AG09309 (cell line): ENCODE results near the gene SLC66A3.
"Not testable (repeated sequence)": the region's sequence is repeated elsewhere in the genome, so short reads cannot be mapped to it uniquely, and the experiment has no call there.

Experiments used
- DNase-seq: peaks from one replicate; pipeline ENCODE4 v3.0.0-alpha.2; 2010; ENCODE audit warnings: low read depth
- H3K4me3 ChIP-seq: 2 replicates; pipeline ENCODE4 v1.5.1; 2011; ENCODE audit warnings: mild to moderate bottlenecking, low read depth, low read length, moderate library complexity; ENCODE audit not compliant: control insufficient read depth
- TF ChIP-seq, protein P1 (sequence below): IDR thresholded peaks from 2 replicates; pipeline ENCODE4 v1.5.1; 2011; ENCODE audit warnings: mild to moderate bottlenecking, low read depth, low read length, inconsistent platforms; ENCODE audit not compliant: insufficient read depth, control insufficient read depth; ENCODE audit errors: missing control alignments

Gene SLC66A3

DNA sequence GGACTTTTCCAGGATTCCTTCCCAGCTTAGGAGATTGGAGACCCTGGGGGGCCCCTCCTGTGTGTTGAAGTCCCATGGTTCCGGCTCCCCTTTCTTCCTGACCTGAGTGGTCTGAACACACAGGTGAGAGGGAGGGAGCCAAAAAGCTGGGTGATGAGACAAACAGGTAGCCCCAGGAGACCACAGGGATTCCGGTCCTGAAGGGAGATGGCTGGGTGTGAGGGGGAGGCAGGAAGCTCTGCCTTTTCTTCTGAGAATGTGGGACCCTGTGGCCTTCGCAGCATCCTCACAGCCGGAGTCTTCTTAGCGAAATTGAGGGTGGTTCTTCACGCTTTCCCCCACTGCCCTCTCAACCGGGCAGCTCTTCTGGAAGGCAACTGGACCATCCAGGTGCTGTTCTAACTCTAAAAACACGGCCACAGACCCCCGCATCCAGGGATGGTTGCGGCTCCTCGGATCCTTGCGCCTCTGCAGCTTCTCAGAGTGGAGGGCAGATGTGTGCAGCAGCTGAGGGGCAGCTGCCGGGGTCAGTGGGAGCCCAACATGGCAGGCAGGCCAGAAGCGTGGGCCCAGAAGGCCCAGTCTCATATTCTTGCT lies 4.4 kb downstream of the SLC66A3 start:
- DNase-seq = no peak
- TF ChIP-seq, protein P1, sequence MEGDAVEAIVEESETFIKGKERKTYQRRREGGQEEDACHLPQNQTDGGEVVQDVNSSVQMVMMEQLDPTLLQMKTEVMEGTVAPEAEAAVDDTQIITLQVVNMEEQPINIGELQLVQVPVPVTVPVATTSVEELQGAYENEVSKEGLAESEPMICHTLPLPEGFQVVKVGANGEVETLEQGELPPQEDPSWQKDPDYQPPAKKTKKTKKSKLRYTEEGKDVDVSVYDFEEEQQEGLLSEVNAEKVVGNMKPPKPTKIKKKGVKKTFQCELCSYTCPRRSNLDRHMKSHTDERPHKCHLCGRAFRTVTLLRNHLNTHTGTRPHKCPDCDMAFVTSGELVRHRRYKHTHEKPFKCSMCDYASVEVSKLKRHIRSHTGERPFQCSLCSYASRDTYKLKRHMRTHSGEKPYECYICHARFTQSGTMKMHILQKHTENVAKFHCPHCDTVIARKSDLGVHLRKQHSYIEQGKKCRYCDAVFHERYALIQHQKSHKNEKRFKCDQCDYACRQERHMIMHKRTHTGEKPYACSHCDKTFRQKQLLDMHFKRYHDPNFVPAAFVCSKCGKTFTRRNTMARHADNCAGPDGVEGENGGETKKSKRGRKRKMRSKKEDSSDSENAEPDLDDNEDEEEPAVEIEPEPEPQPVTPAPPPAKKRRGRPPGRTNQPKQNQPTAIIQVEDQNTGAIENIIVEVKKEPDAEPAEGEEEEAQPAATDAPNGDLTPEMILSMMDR = no peak
- no peak overlapping the region for H3K4me3 ChIP-seq

DNA sequence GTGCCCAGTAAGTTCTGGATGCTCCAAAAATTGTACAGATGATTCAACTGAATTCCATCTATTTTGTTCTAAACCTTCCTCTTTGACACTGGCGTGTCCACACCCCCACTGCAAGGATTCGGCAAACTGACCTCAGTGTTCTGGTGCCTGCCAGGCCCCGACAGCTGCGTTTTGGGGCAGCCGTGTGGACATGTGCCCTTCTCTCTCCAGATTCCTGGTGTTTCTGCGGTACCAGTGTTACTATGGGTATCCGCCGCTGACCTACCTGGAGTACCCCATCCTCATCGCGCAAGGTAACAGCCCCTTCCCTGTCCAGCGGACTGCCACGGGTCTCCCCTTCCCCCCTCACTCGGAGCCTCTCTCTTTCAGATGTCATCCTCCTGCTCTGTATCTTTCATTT lies 5.0 kb downstream of the SLC66A3 start:
- TF ChIP-seq, protein P1 = no peak
- H3K4me3 ChIP-seq = no peak overlapping the region
- DNase-seq = no peak

DNA sequence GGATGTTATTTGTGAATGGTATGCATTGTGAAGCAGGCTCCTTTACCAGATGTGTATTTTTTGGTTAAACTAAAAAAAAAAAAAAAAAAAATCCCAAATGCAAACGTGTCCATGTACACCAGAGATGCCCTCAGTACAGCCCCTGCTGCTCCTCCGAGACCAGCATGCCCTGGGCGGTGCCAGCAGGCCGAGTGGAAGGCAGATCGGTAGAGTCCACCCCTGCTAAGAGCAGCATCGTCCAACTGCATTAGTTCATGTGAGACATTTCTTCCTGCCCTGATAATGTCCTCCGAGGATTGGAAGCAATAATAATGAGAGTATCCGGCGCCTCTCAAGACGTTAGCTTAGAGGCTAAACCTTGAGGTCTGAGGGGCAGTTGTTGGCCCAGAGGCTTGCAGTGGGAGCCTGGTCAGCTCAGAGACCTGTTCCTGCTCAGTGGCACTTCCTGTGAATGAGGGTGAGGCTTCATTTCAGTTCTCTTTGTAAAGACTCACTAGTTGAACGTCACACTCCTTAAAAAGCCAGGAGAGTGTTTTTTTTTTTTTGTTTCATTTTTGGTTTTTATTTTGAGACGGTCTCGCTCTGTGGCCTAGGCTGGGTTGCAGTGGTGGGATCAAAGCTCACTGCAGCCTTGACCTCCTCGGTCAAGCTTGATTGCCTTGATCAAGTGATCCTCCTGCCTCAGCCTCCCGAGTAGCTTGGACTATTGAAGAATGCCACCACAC lies 5.6 kb downstream of the SLC66A3 start:
- no peak overlapping the region for H3K4me3 ChIP-seq
- no peak for DNase-seq
- TF ChIP-seq, protein P1 = no peak

DNA sequence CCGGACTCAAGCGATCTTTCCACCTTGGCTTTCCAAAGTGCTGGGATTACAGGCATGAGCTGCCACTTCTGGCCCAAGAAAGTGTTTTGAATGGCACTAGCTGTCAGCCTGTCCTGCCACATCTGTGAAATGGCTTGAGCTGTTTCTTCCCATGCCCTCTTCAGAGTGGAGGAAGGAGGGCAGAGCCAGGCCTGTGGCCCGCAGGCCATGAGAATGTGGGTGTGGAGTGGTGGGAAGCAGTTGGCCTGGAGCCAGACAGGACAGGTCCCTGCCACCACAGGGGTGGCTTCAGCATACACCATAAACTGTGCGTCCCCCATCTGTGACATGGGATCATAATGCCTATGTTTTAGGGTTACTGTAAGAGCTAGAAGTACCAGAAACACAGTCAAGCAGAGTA lies 6.5 kb downstream of the SLC66A3 start:
- TF ChIP-seq, protein P1 = no peak
- H3K4me3 ChIP-seq = no peak overlapping the region
- no peak for DNase-seq

DNA sequence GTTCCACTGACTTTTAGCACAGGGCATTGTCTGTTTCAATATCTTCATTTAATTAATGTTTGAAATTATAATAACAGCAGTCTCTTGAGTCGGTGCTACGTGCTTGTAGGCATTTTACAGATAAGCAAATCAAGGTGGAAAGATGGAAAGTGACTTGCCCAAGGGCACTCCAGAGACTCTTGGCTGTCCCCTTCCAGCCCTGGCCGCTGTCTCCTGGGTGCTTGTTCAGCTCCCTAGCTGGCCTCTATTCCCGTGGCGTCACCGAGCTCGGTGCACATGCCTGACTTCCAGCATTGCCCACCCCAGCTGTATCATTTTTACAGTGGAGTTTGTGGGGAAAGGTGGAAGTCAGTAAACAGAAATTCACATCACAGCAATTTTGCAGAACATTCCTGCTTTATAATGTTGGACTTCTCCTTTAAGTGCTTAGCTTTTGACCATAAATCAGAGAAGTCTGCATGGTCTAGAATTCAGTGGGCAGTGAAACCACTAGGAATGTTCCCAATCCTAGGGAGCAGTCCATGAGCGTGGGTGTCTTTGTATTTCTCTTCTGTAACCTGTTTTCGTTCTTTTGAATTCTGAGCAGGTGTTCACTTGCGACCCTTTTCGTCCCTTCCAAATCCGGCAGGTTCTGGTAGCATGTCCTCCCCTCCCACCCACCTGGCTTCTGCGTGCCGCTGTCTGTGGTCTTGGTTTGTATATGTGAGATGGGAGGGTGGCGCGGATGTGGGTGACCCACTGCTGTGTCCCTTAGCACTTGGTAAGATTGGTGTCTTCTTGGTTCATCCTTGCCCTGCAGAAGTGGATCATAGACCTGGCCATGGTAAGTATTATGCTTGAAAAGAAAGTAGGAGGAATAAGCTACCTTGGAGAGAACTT lies 8.4 kb downstream of the SLC66A3 start:
- TF ChIP-seq, protein P1 = no peak
- DNase-seq = no peak
- H3K4me3 ChIP-seq = no peak overlapping the region

DNA sequence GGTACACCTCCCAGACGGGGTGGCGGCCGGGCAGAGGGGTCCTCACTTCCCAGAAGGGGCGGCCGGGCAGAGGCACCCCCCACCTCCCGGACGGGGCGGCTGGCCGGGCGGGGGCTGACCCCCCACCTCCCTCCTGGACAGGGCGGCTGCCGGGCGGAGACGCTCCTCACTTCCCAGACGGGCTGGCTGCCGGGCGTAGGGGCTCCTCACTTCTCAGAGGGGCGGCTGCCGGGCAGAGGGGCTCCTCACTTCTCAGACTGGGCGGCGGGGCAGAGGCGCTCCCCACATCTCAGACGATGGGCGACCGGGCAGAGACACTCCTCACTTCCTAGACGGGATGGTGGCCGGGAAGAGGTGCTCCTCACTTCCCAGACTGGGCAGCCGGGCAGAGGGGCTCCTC lies 9.8 kb downstream of the SLC66A3 start:
- H3K4me3 ChIP-seq, DNase-seq: not testable (repeated sequence)

DNA sequence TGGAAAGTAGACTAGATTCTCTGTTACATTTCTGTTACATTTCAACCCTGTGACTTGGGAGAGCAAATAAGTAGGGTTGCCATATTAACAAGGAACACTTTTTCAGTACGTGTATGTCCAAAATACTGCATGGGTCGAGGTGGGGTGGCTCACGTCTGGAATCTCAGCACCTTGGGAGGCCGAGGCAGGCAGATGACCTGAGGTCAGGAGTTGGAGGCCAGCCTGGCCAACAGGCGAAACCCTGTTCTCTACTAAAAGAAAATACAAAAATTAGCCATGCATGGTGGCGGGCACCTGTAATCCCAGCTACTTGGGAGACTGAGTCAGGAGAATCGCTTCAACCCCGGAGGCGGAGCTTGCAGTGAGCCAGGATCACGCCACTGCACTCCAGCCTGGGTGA lies 11.2 kb downstream of the SLC66A3 start:
- TF ChIP-seq, protein P1 = no peak
- DNase-seq = no peak
- H3K4me3 ChIP-seq = no peak overlapping the region
